Measurements from ENCODE around the gene SURF4.

The SURF4 gene

GRCh38 chr9:133375724-133376654 is at the start of gene SURF4, which contains the start of gene STKLD1:
SURF4 (minus strand) TSS chr9:133376060; CDS start chr9:133375969, 91 bp downstream.
STKLD1 (plus strand) TSS chr9:133376366; CDS start chr9:133376474, 108 bp downstream.
- Histone ChIP-seq H3K79me2 (ENCODE audit: low read length) (peaks cover 47% of the 10 kb centered on the region), H3K4me2 (ENCODE audit: low read depth, low read length) (peak within 1 kb of the TSS; percentile 94), H3K36me3 (replicated peaks; ENCODE audit: insufficient read depth, low read length) (no peaks in the 10 kb centered on the region; the same call in 1 of the 2 replicates), H3K4me3 (ENCODE audit: low read length) (peak within 1 kb of the TSS; percentile 99), H3K9me2 (replicated peaks; ENCODE audit: insufficient read depth, low read length) (no peaks in the 10 kb centered on the region), H3K27ac (ENCODE audit: low read length) (peak within 1 kb of the TSS; percentile 32; the same call in 1 of the 2 replicates), H3K9me3 (replicated peaks; ENCODE audit: insufficient read depth, low read length) (no peaks in the 10 kb centered on the region), H3K4me1 (ENCODE audit: low read length) (no peaks in the 10 kb centered on the region), H4K20me1 (ENCODE audit: insufficient read depth, low read length) (peaks cover 17% of the 10 kb centered on the region; the same call in 1 of the 2 replicates), H3K27me3 (replicated peaks; ENCODE audit: insufficient read depth, low read length) (peaks cover 29% of the 10 kb centered on the region), H3F3A (ENCODE audit: insufficient read depth, low read length) (no peaks in the 10 kb centered on the region), H2AFZ (ENCODE audit: low read length) (peak within 1 kb of the TSS; percentile 98), H3K9ac (ENCODE audit: low read length) (peak within 1 kb of the TSS; percentile 95)
- DNase-seq: peak; percentile 96
- TF ChIP-seq EZH2phosphoT487 (IDR thresholded peaks at IDR 0.05; ENCODE audit: low read length): no peak
- TF ChIP-seq, protein P1, sequence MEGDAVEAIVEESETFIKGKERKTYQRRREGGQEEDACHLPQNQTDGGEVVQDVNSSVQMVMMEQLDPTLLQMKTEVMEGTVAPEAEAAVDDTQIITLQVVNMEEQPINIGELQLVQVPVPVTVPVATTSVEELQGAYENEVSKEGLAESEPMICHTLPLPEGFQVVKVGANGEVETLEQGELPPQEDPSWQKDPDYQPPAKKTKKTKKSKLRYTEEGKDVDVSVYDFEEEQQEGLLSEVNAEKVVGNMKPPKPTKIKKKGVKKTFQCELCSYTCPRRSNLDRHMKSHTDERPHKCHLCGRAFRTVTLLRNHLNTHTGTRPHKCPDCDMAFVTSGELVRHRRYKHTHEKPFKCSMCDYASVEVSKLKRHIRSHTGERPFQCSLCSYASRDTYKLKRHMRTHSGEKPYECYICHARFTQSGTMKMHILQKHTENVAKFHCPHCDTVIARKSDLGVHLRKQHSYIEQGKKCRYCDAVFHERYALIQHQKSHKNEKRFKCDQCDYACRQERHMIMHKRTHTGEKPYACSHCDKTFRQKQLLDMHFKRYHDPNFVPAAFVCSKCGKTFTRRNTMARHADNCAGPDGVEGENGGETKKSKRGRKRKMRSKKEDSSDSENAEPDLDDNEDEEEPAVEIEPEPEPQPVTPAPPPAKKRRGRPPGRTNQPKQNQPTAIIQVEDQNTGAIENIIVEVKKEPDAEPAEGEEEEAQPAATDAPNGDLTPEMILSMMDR (IDR thresholded peaks at IDR 0.05; ENCODE audit: low read length): no peak
- no peak for TF ChIP-seq EZH2 (optimal IDR thresholded peaks at IDR 0.05; ENCODE audit: low read depth, low read length)

GRCh38 chr9:133425049-133425632 is 49.3 kb upstream of the SURF4 start:
- TF ChIP-seq, protein P1 (IDR thresholded peaks at IDR 0.05; ENCODE audit: low read length): no peak
- no peak for TF ChIP-seq EZH2phosphoT487 (IDR thresholded peaks at IDR 0.05; ENCODE audit: low read length)
- no peak for TF ChIP-seq EZH2 (optimal IDR thresholded peaks at IDR 0.05; ENCODE audit: low read depth, low read length)
- 0 out of 2 replicates have a peak, but pooled peaks cover 3% of the 10 kb centered on the region for H3F3A ChIP-seq (ENCODE audit: insufficient read depth, low read length)
- no peak overlapping the region for H3K4me3 ChIP-seq (ENCODE audit: low read length)
- no peaks in the 10 kb centered on the region for H4K20me1 ChIP-seq (ENCODE audit: insufficient read depth, low read length)
- no peak overlapping the region for H3K9ac ChIP-seq (ENCODE audit: low read length)
- no peak for DNase-seq
- 0 out of 2 replicates have a peak, but pooled peaks cover 4% of the 10 kb centered on the region for H3K4me1 ChIP-seq (ENCODE audit: low read length)
- no peaks in the 10 kb centered on the region for H3K36me3 ChIP-seq (replicated peaks; ENCODE audit: insufficient read depth, low read length)
- no peak overlapping the region for H3K27ac ChIP-seq (ENCODE audit: low read length)
- H3K4me2 ChIP-seq (ENCODE audit: low read depth, low read length): no peak overlapping the region
- no peaks in the 10 kb centered on the region for H3K9me2 ChIP-seq (replicated peaks; ENCODE audit: insufficient read depth, low read length)
- H2AFZ ChIP-seq (ENCODE audit: low read length): no peak overlapping the region
- H3K9me3 ChIP-seq (replicated peaks; ENCODE audit: insufficient read depth, low read length): no peaks in the 10 kb centered on the region
- H3K79me2 ChIP-seq (ENCODE audit: low read length): no peaks in the 10 kb centered on the region
- H3K27me3 ChIP-seq (replicated peaks; ENCODE audit: insufficient read depth, low read length): peaks cover 63% of the 10 kb centered on the region

- Histone ChIP-seq H4K20me1 (ENCODE audit: insufficient read depth, low read length) (no peaks in the 10 kb centered on the region), H2AFZ (ENCODE audit: low read length) (no peak overlapping the region), H3K27me3 (replicated peaks; ENCODE audit: insufficient read depth, low read length) (peaks cover 55% of the 10 kb centered on the region), H3K9ac (ENCODE audit: low read length) (no peak overlapping the region), H3K79me2 (ENCODE audit: low read length) (no peaks in the 10 kb centered on the region), H3K4me3 (ENCODE audit: low read length) (no peak overlapping the region), H3K27ac (ENCODE audit: low read length) (no peak overlapping the region), H3K9me2 (replicated peaks; ENCODE audit: insufficient read depth, low read length) (no peaks in the 10 kb centered on the region), H3K36me3 (replicated peaks; ENCODE audit: insufficient read depth, low read length) (no peaks in the 10 kb centered on the region), H3K4me1 (ENCODE audit: low read length) (0 out of 2 replicates have a peak, but pooled peaks cover 4% of the 10 kb centered on the region), H3F3A (ENCODE audit: insufficient read depth, low read length) (0 out of 2 replicates have a peak, but pooled peaks cover 3% of the 10 kb centered on the region), H3K9me3 (replicated peaks; ENCODE audit: insufficient read depth, low read length) (no peaks in the 10 kb centered on the region), H3K4me2 (ENCODE audit: low read depth, low read length) (no peak overlapping the region)
- DNase-seq: no peak
- TF ChIP-seq, protein P1 (IDR thresholded peaks at IDR 0.05; ENCODE audit: low read length): no peak
- TF ChIP-seq EZH2phosphoT487 (IDR thresholded peaks at IDR 0.05; ENCODE audit: low read length) (no peak), EZH2 (optimal IDR thresholded peaks at IDR 0.05; ENCODE audit: low read depth, low read length) (no peak)
Observed at GRCh38 chr9:133424187-133424586, 48.3 kb upstream of the SURF4 start.

Data from MM.1S (cell line).